Stimulated activated CD8-positive, alpha-beta memory T cell treated with anti-CD3 and anti-CD28 coated beads, Interleukin-15, amount 100 ng/mL, for 24 hours (primary cell): ENCODE results near the gene LRRC4.

Experiments used
- DNase-seq: peaks from one replicate; pipeline ENCODE4 v3.0.0-alpha.2; 2020; ENCODE audit warnings: low read depth

Gene LRRC4

DNA sequence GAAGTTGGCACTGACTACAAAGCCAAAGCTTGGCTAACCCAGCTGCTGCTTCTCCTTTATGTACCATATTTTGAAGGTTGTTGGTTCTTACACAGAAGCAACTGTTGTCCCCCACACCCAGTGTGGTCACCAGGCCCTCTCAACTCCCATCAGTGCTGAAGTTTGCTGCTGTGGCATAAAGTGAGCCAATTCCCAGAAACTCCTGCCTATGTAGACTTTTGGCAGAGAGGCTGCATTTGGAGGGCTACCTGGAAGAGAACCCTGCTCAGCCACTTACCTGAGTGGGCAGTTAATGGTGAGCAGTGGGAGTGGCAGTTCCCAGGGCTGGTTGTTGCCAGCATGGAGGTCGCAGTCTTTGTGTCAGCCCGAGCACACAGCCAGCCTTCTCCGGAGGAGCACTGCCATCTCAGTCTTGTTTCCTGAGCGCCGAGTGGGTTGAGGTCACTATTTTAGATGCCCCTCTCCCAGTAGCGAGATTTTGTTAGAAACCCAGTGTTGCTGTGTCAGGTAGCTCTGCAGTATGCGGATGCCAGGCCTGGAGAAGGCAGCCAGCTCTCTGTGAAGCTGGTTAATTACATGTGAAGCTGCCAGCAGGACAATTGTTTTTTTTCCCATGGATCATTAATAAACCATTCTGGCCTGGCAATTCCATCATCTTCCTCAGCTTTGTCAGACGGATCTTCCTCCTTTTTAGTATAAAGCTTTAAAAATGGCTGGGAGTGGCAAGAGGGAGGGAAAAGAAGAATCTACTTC is 24.5 kb downstream of the LRRC4 start:
- no peak for DNase-seq

DNA sequence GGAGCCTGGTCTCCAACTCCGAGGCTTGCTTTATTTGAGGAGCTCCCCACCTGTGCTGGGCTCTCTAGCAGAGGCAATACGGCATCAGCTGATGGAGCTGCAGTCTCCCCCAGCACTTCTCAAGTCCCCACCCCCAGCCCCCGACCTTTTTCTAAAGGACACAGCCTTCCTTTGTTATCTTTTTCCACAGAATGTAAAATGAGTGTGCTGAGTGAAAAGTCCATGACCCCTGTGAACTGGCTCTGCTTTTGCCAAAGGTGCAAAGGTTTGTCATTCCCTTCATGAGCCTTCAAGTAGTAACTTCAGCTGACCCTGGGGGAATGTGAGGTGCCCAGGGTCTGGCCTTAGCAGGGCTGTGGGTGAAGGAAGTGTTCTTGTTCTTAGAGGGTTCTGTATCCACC is 25.5 kb downstream of the LRRC4 start:
- DNase-seq, result no peak

DNA sequence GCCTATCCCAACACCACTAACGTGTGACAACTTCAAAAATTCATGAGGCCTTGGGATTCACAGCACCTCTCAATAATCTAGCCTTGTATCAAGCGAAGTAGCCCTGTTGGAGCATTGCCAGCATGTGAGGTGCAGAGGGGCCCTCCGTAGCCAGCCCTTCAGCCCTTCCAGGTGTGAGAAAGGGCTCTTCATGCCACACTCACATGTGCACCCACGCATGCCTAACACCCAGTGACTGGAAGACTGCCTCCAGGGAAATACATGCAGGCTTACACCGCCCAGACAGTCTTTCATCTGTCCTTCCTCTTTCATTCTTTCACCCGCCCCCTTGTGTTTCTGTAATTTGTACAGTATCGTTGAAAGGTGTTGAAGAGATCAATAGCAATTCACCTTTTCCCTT is 26.1 kb downstream of the LRRC4 start:
- DNase-seq, result no peak

DNA sequence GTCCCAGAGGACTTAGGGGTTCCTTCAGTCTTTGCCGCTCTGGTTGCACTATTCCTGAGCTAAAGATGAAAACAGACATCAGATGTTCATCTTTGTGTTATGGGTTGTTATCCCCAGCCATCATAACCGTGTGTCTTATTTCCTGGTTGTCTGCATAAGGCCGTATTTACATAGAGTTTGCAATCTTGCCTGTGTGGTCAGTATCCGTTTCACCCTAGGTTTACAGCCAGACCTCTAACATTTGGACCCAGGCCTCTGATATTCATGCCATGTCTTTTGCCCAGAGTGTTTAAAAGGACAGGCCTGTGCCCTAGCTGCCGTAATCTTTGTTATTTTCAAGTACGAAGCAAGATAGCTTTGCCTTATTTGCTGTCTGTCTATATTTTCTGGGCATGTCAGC is 26.6 kb downstream of the LRRC4 start:
- no peak for DNase-seq

DNA sequence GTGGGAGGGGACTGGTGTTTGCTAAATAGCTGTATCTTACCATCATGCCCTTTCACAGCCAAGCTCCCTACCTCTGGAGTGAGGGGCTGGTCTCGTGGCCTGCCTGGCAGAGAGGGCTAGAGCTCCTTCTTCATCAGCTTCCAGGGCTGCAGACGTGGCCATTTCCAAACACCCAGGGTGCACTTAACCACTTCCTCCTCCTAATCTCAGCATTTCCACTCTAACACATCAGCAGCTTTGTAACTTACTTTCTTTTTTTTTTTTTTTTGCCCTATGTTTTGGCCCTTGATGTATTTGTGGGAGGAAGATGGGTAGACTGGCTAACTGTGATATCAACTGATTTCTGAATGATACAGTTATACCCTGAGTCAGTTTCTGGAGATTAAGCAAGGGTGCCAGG is 27.4 kb downstream of the LRRC4 start:
- DNase-seq, result no peak

DNA sequence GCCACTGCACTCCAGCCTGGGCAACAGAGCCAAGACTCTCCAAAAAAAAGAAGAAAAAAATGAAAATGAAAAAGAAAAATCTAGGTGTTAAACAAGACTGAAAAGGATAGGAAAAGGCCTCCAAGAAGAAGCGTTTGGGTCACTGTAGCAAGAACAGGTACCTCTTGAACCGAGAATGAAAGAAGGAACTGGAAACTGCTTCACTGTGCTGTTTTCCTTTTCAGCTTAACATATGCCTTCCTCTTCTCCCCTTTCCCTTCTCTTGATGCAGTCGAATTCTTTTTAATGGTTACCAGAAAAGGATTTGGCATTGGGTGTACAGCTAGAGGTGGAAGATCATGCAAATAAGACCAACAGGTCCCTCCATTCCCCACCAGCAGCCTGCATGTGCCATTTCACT is 28.1 kb downstream of the LRRC4 start:
- DNase-seq, result no peak

DNA sequence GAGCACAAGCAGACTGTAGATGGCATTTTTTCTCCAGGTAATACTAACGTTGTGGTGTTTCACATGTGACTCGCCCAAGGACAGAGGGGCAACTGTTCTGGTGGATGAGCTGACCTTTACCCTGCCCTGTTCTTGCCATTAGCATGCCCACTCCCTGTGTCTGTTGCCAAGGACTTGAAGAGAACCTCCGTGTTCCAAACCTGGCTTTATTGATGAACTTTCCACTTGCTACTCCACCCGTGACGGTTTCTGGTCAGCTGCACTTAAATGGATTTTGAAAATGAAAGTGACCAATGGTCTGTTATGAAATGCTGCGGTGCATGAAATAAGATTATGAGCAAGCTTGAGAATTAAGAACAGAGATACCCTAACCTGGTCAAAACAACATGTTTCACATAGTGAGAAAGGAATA is 30.4 kb downstream of the LRRC4 start:
- no peak for DNase-seq

DNA sequence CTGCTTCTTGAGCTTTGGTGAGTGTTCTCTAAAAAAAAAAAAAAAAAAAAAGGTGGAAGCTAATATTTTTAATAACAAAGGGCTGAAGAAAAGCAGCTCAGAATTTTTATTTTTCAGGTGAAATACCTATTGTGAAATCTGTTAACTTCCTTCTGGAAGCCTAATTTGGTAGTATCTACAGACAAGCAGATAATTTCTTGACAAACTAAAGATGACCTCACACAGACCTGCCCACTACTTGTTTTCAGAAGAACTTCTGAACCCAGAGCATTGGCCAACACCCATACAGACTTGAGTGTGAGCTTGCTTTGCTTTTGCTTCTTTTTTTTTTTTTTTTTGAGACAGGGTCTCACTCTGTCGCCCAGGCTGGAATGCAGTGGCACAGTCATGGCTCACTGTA is 31.2 kb downstream of the LRRC4 start:
- DNase-seq, result no peak

DNA sequence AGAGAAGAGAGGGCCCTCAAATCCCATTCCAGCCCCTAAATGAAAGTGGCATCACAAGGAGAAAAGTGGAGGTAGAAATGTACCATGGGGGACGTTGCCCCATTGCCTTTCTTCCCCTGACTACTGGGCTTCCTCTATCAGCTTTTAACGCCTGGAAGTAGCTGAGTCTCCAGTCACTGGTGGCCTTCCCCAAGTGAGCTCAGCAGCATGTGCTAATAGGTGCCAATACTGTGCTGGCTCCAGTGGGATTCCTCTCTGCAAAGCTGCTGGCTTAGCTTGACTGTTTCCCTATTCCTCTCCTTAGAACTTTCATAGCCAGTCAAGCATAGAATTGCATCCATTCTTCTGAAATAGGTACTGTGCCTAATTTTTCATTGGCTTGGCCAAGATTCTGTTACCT is 32.6 kb downstream of the LRRC4 start:
- DNase-seq, result no peak

DNA sequence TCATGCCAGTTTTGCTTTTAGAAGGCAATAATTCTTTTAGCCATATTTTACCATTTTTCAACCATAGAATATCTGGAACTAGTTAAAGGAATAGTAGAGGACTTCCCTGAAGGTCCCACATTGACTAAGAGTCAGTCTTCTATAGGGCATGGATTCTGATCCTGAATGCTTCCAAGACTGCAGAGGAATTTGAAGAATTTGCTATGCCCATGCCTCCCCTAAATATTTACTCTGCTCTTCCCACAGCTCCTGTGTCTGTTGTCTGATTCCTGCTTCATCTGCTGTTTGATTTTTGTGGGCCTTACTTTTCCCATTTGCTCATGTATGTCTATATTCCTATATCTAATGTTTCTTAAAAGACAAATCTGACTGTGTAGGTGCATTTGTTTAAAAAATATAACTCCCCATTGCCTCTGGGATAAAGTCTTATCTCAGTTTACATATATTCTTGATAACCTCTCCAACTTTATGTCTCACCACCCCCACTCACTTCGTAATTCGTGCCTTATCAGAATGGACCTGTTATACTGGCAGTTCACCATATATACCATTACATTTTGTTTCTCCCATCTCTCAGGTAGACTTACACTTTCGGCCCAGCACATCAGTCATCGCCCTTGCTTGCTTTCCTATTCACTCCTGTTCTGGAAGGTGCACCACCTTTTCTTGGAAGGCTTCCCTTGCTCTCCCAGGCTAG is 33.9 kb downstream of the LRRC4 start:
- DNase-seq, result no peak

DNA sequence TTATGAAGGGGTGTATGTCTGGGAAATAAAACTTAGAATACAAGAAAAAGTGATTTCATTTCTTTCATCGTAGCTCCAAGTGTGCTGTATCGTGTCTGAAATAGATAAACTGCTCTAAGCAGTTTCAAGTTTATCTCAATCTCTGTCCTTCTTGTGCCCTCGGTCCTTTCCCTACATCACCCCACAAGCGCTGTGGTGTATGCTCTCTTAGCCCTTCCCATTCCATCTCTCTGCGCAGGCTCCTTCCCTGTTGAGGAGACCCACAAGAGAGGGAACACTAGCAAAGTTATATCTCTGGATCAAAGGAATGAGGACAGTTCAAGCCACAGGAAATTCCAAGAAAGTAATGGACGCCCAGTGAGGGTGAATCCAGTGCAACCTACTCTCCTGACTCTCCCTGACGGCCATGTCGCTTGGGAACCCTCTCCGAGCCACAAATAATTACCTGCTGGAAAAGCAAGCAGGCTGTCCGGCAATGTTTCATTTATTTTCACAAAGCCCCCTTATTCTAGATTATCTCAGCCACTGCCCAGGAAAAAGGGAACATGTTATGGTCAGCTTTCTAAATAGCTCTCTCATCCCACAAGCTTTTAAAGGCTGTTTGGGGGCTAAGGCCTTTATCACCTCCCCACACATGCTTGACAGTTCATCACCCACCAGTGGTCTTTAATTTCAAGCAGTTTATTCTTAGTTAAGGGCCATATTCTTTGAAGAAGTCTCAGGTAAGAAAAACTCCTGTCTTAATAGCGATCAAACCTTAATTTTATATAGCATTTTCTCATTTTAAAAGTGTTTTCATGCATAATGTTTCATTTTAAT is 34.8 kb downstream of the LRRC4 start:
- DNase-seq, result no peak

DNA sequence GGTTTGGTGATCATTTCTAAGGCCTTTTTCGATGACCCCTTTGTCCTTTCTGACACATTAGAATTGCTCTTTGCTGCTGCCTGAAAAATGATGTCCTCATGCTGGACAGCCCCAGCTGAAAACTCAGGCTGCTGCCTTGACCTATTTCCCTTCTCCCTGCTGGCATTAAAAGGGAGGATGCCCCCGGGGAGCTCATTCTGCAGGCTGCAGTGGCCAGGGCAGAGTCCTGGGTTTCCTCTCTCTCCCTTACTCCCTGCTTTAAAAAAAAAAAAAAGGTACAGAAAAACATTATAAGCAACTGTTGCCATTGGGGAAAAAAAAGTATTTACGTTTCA is 35.4 kb downstream of the LRRC4 start:
- DNase-seq, result no peak

DNA sequence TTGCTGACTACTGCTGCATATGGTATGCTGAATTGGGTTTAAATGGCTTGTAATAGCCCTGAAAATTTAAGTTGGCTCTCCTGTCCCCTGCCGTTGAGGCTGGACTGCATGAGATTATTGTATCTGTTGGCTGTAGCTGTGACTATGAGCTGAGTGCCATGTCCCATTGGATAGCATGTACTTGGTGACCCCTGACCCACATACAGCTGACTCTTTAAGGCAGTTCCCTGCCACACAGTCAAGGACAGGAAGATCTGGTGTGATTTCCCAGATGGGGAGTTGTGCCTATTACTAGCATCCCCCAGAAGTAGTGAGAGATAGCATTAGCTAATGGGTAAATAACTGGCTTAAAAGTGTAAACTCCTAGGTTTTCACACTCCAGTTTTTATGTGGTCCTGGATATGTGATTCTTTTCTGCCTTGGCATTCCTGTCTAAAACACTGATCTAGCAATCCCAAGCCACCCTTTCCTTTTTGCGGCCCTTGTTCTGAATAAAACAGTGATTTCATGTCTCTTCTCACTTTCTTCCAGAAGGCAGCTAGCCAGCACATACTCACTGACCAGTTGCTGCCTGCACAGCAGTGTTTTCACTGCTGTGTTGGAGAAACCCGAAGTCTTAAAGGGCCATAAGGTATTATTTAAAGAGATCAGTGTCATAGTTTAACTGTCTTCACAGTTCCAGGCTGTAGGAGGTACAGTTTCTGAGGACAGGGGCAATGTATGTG is 35.9 kb downstream of the LRRC4 start:
- no peak for DNase-seq

DNA sequence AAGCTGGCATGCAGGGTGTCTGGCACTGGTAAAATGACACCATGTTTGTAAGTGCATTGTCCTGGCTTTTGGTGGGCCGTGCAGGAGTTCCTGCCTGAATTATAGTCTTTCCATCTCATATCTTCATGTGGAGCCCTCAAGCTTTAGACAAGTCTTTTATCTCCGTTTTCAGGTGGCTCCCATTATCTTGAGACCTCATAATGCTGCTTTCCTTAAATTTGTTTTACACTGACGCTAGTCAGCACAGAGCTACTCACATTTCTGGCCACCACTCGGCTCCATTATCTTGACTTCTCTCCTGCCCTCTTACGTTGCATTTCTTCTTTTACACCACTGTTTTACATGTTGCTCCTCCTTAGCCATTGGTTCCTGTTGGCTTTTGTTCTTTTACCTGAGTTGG is 37.2 kb downstream of the LRRC4 start:
- no peak for DNase-seq

DNA sequence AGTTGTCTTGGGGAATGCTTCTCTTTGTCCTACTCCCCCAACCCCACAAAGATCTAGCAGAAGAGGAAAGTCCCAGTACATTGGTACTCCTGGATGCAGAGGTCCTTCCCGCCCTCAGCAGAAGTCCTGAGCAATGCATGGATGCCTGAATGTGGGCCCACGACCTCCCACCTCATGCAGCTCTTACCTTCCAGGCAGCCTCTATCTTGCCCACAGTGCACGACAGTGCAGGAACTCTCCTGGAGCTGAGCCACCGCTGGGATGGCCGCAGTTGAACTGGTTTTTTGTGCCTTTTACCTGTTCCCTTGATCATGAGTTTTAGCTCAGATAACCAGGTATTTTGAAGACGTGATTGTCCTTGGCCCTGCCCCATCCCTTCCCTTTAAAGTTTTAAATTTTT is 37.9 kb downstream of the LRRC4 start:
- no peak for DNase-seq

DNA sequence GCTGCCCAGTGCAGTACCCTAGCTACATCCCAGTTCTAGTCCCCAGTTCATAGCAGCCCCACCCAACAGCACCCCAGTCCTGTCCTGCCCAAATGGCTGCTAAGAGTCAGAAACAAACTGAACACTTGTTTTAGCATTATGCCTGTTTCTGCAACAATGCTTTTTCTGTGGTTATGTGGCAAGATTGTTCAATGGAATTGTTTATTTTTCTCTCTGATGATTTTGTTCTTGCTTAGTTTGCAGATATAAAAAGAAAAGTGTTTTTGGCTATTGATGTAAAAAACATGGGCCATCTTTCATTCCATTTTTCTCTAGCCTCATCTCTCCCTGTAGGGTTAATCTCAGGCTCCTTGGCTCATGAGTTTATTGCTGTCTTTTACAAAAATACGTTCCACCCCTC is 42.5 kb downstream of the LRRC4 start:
- no peak for DNase-seq

DNA sequence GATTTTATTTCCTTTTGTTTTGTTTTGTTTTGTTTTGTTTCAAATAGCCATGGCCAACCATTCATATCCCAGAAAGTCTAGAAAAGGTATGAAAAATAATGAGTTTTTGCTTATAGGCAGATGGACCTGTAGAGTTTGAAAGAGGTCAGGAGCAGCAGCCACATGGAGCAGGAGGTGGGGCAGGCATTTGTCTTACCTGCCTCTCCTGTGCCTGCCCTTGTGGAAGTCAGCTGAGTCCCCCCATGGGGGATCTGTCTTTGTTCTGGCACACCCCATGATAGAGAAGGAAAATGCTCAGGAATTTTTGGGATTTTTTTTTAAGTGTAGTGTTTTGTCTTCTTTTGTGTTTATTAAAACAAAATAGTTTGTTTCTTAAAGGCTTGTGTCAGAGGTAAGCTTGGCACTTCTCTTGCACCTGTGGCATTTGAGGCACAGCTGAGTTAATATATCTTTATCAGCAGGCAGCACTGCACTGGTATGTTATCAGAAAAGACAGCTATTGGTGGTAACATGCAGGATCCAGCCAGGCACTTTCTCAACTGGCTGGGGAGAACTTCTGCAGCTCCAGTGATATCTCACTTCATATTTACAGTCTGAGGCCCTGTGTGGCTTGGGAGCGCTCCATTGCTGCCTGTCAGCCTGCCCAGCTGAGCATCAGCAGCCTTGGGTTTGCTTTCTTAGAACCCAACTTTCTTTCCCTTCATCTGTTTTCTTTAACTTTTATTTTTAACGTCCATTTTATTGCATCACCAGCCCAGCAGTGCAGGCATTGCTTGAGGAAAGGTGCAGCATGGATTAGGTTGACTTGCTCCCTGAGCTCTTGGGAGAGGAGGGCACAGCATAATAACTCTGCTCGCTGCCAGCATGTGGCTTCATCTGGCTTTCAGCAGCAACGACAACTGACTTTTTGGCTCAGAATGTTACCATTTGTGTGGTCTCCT is 44.4 kb downstream of the LRRC4 start:
- no peak for DNase-seq

DNA sequence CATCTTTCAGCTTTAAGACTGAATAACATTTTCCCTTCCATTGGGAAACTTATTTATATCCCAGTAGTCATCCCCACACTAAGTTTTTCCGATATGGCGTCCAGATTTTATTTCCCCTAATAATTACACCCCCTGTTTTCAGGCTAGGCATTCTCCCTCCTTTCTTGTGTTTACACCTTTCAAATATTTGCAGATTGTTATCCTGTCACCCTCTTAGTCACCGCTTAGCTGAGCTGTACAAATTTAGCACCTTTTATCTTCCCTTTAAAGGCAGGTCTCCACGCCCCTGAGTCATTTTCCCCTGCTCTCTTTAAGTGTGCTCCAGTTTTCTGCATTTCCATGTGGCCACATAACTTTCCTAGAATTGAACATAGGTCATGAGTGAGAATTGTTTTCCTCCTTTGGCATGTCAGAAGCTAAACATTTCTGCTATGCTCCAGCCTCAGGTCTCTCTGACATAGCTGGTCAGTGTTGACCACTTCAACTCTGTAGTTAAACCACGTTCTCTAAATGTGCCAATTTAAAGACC is 47.4 kb downstream of the LRRC4 start:
- DNase-seq, result no peak

DNA sequence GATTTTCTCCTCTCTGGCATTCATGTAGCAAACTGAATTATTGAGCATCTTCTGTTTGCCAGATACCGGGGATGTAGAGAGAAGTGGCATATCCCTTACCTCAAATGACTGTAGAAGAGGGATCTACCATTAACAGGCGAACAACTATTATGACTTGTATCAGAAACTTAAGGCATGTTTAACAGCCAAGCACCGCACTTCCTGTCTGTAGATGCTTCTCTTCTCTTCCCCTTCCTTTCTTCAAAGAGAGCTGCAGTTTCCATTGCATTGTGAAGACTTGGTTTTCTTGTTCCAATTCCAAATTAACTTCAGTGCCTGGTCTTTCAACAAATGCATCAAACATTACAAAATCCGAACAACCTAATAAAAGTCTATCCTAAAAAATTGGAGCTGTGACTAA is 49.3 kb downstream of the LRRC4 start:
- no peak for DNase-seq

DNA sequence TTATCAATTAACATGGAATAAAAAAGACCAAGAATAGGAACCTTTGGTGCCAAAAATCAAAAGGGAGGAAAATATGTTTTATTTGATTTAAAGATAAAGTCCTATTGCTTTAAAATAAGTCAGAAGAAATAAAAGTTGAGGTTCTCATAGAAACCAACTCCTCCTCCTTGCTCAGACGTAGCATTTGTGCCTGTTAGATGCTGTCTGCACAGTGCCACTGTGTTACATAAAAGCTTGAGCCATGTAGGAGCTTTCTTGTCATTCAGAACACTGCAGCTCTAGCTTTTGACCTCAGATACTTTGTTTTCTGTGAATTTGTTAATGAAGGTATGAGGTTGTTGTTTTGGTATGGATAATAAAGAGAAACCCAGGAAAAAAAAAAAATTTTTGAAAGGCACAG is 50.3 kb downstream of the LRRC4 start:
- no peak for DNase-seq

DNA sequence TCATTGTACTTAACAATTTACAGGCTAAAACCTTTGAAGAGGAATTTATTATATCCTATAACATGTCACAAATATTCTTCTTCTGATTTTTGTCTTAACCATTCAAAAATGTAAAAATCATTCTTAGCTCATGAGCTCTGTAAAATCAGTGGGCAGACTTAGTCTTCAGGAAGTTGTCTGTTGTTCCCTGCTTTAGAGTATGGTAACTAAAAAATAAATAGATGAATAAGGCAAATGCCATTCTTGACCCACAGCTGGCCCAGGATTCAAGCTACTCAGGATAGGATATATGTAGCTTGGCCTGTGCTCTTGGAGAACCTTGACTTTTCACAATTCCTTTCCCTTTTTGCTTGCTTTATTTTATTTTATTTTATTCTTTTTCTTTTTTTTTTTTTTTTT is 51.5 kb downstream of the LRRC4 start:
- no peak for DNase-seq
